Lower leg skin (tissue), 4 donors: ENCODE results near the gene ATP1B1. TPM values are rescaled to one million over a fixed set of nuclear protein-coding genes. Genes with fewer than 3 reads are reported as not detected.

Source experiments
- DNase-seq, 2 donors: peaks; one replicate each; pipeline ENCODE4 v3.0.0-alpha.2; 2019; ENCODE audit warnings: low spot score in 2 of 2
- H3K4me3 ChIP-seq: fragments of 200-600 bp; sonication (generic); 2 replicates; pipeline ENCODE4 v1.5.1; 2017; ENCODE audit warnings: mild to moderate bottlenecking, low read depth; ENCODE audit not compliant: poor library complexity, severe bottlenecking
- POLR2A ChIP-seq, 2 donors: fragments of 450-650 bp; IDR thresholded peaks; one replicate each; pipeline ENCODE4 v1.6.1; 2016 to 2017; ENCODE audit warnings: antibody characterized with exemption in 2 of 2, mild to moderate bottlenecking in 1 of 2, moderate library complexity in 1 of 2
- WGBS, 2 donors: methylation state at CpG; one replicate each; pipeline ENCODE4 v1.1.5; 2018; 5-methylcytosine and 5-hydroxymethylcytosine counted together
- intact Hi-C: fragments of 100-400 bp; cut with DNase I; formaldehyde crosslinking; loops from one replicate; pipeline ENCODE4 v1.15.0; 2023; ENCODE audit warnings: low total_unique reads
- total RNA-seq, 4 donors: library from RNA; depleted of rRNA; stranded (reverse); fragments of >200 nt; gene quantifications; one replicate each; pipeline ENCODE4 v1.1.0, GENCODE V29; 2016
- TF ChIP-seq, protein P1 (sequence below), 3 donors: fragments of 450-650 bp; IDR thresholded peaks; one replicate each; pipeline ENCODE4 v1.5.1; 2016; ENCODE audit warnings: antibody characterized with exemption in 3 of 3, mild to moderate bottlenecking in 3 of 3, moderate library complexity in 2 of 3

ATP1B1 gene
- total RNA-seq, 4 donors from 2014 or later, result 35.3 to 213 (median 122) TPM

DNA sequence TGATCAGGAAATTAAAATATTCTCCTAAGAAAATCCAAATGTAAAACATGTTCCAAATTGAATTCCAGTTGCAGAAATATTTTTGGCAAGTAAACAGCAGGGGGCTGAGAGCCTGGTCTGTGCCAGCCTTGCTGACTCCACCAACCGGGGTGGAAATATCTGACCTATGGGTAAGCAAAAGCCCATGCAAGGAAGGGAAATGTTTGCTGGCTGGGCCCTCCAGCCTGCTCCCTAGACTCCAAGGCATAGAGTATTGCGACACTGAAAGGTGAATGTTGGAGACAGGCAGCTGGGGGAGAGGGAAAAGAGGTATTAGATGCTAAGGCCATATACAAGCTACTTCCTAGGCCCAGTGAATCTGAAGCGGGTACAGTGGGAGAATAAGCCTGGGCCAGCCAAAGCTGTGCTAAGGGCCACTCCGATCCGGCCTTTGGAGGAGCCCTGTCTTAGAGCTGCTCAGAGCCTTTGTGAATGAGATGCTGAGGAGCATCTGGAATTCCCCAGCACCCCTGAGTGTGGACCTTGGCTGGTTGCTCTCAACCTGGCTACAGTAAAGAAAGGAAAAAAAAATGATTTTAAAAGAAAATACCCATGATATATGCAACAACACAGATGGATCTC is 24.9 kb upstream of the ATP1B1 start:
- TF ChIP-seq POLR2A (IDR thresholded peaks at IDR 0.05), result no peak
- TF ChIP-seq, protein P1, sequence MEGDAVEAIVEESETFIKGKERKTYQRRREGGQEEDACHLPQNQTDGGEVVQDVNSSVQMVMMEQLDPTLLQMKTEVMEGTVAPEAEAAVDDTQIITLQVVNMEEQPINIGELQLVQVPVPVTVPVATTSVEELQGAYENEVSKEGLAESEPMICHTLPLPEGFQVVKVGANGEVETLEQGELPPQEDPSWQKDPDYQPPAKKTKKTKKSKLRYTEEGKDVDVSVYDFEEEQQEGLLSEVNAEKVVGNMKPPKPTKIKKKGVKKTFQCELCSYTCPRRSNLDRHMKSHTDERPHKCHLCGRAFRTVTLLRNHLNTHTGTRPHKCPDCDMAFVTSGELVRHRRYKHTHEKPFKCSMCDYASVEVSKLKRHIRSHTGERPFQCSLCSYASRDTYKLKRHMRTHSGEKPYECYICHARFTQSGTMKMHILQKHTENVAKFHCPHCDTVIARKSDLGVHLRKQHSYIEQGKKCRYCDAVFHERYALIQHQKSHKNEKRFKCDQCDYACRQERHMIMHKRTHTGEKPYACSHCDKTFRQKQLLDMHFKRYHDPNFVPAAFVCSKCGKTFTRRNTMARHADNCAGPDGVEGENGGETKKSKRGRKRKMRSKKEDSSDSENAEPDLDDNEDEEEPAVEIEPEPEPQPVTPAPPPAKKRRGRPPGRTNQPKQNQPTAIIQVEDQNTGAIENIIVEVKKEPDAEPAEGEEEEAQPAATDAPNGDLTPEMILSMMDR (IDR thresholded peaks at IDR 0.05), result no peak
- 81 to 86% methylated on average over 5 of the region's 5 CpGs for WGBS, 2 donors
- no peak overlapping the region for H3K4me3 ChIP-seq
- no peak for DNase-seq
- intact Hi-C loops, result no loop called here

DNA sequence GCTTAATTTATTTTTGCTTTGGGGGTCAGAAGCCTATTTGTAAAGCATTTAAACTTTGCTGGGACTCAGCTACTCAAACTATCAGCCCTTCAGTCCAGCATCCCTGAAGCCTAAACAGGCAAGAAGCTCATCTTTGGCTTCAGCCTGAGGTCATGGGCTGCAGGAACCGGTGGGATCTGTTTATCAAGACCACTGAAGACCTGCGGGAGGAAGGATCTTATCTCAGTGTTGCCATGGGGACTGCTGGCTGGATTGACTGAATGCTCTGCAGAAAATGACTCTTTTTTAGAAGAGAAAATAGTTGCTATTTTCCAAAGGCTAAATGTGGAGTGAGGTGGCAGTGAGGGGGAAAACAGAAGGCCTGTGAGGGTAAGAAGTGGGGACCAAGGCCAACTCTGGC is 20.6 kb upstream of the ATP1B1 start:
- no peak for TF ChIP-seq POLR2A (IDR thresholded peaks at IDR 0.05)
- TF ChIP-seq, protein P1 (IDR thresholded peaks at IDR 0.05), result no peak
- intact Hi-C loops, result no loop called here

DNA sequence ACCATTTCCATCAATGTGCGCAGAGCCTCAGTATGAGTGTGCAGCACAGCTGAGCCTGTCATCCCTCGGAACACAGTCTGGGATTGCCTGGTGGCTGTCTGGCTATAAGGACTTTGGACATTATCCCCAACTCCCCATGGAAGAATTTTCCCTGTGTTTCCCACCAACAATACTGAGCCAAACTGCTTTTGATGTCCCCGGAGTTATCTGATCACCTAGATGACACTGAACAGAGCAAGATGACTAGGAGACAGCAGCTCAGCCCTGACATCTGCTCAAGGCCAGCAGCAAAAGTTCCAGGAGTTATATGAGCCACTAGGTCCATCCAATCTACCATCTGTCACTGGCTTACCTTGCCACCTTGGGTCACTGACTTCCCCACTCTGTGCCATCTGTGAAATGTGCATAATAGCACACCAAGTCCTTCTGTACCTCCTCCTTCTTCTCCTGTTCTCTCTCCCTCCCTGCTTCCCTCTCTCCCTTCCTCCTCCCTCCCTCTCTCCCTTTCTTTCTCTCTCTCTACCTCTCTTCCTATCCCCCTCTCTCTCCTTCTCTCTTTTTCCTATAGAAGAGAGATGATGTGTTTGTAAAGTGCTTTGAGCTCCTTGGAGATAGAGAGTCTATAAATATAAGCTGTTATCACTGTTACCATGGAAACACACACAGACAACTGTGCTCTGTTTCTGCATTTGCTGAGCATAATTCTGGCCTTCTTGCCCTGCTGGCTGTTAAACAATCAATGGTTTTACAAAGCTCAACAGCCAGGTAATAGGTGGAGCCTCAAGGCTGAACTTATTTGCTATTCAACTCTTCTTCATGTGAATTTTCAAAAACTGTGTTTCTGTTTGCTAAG is 19.7 kb upstream of the ATP1B1 start:
- intact Hi-C loops, result no loop called here
- no peak overlapping the region for H3K4me3 ChIP-seq
- WGBS, 2 donors, result 90 to 95% methylated on average over 3 of the region's 3 CpGs
- DNase-seq, result no peak
- TF ChIP-seq POLR2A (IDR thresholded peaks at IDR 0.05), result no peak
- TF ChIP-seq, protein P1 (IDR thresholded peaks at IDR 0.05), result no peak

More for the DNA sequence above, 20.6 kb upstream of the ATP1B1 start:
- H3K4me3 ChIP-seq, result no peak overlapping the region
- no peak for DNase-seq
- 43 to 68% methylated on average over 2 of the region's 2 CpGs for WGBS, 2 donors

DNA sequence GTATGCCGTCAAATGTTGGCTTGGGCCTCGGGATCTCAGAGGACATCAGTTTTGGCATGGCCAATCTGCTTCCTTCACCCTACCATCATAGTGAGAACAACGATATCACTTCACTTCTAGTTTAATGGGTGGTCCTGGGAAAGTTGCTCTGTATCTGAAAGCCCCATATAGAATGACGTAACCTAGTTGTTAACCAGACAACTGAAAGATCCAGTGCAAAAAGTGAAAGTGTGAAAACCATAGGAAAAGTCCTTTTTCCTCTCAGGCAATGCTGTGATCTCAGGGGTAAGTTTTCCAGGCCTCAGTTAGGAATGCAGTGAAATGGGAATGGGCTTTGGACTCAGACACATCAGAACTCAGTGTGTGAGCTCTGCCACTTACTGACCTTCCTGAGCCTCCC is 18.6 kb upstream of the ATP1B1 start:
- no peak for DNase-seq
- 78 to 91% methylated on average over 4 of the region's 4 CpGs for WGBS, 2 donors
- no peak for TF ChIP-seq POLR2A (IDR thresholded peaks at IDR 0.05)
- TF ChIP-seq, protein P1 (IDR thresholded peaks at IDR 0.05), result no peak
- H3K4me3 ChIP-seq, result no peak overlapping the region
- intact Hi-C loops, result no loop called here

DNA sequence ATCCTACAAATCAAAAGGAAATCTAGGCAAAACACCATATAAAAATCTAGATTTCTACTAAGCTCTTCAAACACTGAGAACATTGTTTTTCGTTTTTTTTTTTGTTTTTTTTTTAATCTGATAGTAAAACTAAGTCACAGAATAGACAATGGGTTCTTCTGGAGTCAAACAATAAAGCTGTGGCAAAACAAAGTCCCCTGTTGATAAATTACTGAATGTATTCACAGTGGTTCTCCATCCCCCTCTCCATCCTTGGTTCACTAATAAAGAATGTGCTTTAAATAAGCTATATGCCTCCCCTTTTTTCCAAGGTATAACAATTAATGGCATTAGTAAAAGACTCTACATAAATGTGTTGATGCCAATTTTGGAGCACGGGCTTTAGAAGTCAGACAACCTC is 16.7 kb upstream of the ATP1B1 start:
- H3K4me3 ChIP-seq, result no peak overlapping the region
- TF ChIP-seq, protein P1 (IDR thresholded peaks at IDR 0.05), result no peak
- TF ChIP-seq POLR2A (IDR thresholded peaks at IDR 0.05), result no peak
- intact Hi-C loops, result no loop called here
- DNase-seq, result no peak
- 73 to 85% methylated on average over 2 of the region's 2 CpGs for WGBS, 2 donors
